Parathyroid adenoma (tissue), 2 donors: ENCODE results near the gene PRSS50.

Experiments
- H2AFZ ChIP-seq: fragments of 300-600 bp; sonication (generic); one replicate; pipeline ENCODE4 v1.7.0; 2017; ENCODE audit warnings: antibody characterized with exemption, mild to moderate bottlenecking
- H3K27ac ChIP-seq: fragments of 300-600 bp; sonication (generic); one replicate; pipeline ENCODE4 v1.7.0; 2017
- H3K27me3 ChIP-seq: fragments of 300-600 bp; sonication (generic); one replicate; pipeline ENCODE4 v1.7.0; 2017; ENCODE audit warnings: low read length; ENCODE audit not compliant: control insufficient read depth, insufficient read depth
- H3K36me3 ChIP-seq: fragments of 300-600 bp; sonication (generic); one replicate; pipeline ENCODE4 v1.7.0; 2017; ENCODE audit warnings: low read length; ENCODE audit not compliant: control insufficient read depth, insufficient read depth
- H3K4me1 ChIP-seq: fragments of 300-600 bp; sonication (generic); one replicate; pipeline ENCODE4 v1.7.0; 2017; ENCODE audit warnings: control low read depth
- H3K4me2 ChIP-seq: fragments of 300-600 bp; sonication (generic); one replicate; pipeline ENCODE4 v1.7.0; 2017; ENCODE audit warnings: low read length
- H3K4me3 ChIP-seq: fragments of 300-600 bp; sonication (generic); one replicate; pipeline ENCODE4 v1.7.0; 2017; ENCODE audit warnings: low read depth, low read length
- H3K79me2 ChIP-seq: fragments of 300-600 bp; sonication (generic); one replicate; pipeline ENCODE4 v1.7.0; 2017; ENCODE audit warnings: control low read depth
- H3K9ac ChIP-seq: fragments of 300-600 bp; sonication (generic); one replicate; pipeline ENCODE4 v1.7.0; 2017; ENCODE audit warnings: mild to moderate bottlenecking
- H3K9me3 ChIP-seq: fragments of 300-600 bp; sonication (generic); one replicate; pipeline ENCODE4 v1.7.0; 2017; ENCODE audit warnings: low read length; ENCODE audit not compliant: control insufficient read depth
- TF ChIP-seq, protein P1 (sequence below): fragments of 300-600 bp; sonication (generic); IDR thresholded peaks from one replicate; pipeline ENCODE4 v1.7.0; 2017; ENCODE audit warnings: antibody characterized with exemption, mild to moderate bottlenecking
- donor health status: primary hyperparathyroidism.

PRSS50 gene

GRCh38 chr3:46730819-46731218 is 13.2 kb upstream of the PRSS50 start:
- H3K9me3 ChIP-seq = no peaks in the 10 kb centered on the region
- H3K79me2 ChIP-seq = no peaks in the 10 kb centered on the region
- TF ChIP-seq, protein P1, sequence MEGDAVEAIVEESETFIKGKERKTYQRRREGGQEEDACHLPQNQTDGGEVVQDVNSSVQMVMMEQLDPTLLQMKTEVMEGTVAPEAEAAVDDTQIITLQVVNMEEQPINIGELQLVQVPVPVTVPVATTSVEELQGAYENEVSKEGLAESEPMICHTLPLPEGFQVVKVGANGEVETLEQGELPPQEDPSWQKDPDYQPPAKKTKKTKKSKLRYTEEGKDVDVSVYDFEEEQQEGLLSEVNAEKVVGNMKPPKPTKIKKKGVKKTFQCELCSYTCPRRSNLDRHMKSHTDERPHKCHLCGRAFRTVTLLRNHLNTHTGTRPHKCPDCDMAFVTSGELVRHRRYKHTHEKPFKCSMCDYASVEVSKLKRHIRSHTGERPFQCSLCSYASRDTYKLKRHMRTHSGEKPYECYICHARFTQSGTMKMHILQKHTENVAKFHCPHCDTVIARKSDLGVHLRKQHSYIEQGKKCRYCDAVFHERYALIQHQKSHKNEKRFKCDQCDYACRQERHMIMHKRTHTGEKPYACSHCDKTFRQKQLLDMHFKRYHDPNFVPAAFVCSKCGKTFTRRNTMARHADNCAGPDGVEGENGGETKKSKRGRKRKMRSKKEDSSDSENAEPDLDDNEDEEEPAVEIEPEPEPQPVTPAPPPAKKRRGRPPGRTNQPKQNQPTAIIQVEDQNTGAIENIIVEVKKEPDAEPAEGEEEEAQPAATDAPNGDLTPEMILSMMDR = no peak
- no peaks in the 10 kb centered on the region for H3K27me3 ChIP-seq
- no peak overlapping the region for H3K27ac ChIP-seq
- no peak overlapping the region for H2AFZ ChIP-seq
- no peak overlapping the region for H3K9ac ChIP-seq
- H3K4me3 ChIP-seq = no peak overlapping the region
- H3K4me2 ChIP-seq = no peak overlapping the region
- no peaks in the 10 kb centered on the region for H3K4me1 ChIP-seq
- no peaks in the 10 kb centered on the region for H3K36me3 ChIP-seq

DNA sequence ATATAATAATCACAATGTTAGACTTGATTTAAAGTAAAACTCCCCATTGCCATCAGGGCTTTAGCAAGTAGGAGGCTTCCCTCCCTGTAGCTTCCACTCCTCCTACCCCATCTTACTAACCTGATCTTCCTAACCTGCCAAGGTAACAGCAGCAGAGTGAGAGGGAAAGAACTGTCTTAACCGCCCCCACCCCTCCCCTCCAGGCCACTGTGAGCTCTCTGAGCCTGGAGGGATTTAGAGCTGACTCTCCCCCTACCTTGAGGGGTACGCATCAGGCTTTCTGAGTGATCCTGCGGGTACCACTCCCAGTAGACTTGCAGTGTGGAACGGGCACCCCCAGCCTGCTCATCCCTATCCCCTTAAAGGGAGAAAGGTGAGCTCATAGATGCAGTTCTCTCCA is 11.4 kb upstream of the PRSS50 start:
- no peak overlapping the region for H3K9ac ChIP-seq
- TF ChIP-seq, protein P1 = no peak
- H3K4me1 ChIP-seq = no peaks in the 10 kb centered on the region
- no peaks in the 10 kb centered on the region for H3K79me2 ChIP-seq
- H2AFZ ChIP-seq = no peak overlapping the region
- no peak overlapping the region for H3K4me2 ChIP-seq
- H3K36me3 ChIP-seq = no peaks in the 10 kb centered on the region
- H3K9me3 ChIP-seq = no peaks in the 10 kb centered on the region
- H3K4me3 ChIP-seq = no peak overlapping the region
- no peaks in the 10 kb centered on the region for H3K27me3 ChIP-seq
- H3K27ac ChIP-seq = no peak overlapping the region

- Histone ChIP-seq H3K36me3 (no peaks in the 10 kb centered on the region), H3K4me2 (no peak overlapping the region), H3K9ac (no peak overlapping the region), H2AFZ (no peak overlapping the region), H3K27ac (no peak overlapping the region), H3K4me3 (no peak overlapping the region), H3K27me3 (no peaks in the 10 kb centered on the region), H3K4me1 (no peaks in the 10 kb centered on the region), H3K79me2 (no peaks in the 10 kb centered on the region), H3K9me3 (no peaks in the 10 kb centered on the region)
- TF ChIP-seq, protein P1 = no peak
Observed at GRCh38 chr3:46725621-46726314, 8.1 kb upstream of the PRSS50 start.

DNA sequence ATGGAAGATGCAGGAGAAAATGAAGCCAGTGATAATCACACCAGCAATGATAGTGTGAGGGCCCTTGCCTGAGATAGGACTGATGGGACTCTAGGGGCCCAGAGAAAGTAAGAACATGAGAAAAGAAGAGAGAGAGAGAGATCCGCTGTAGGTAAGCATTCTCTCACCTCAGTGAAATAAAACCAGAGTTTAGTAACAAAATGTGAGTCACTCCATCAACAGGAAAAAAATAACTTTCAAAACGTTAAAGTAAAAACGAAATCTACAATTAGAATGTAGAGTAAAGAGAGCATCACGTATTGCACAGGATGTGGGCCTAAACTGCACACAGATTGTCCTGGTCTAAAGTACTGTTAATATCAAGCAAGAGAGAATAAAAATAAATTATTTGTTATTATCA is 6.8 kb upstream of the PRSS50 start:
- TF ChIP-seq, protein P1 = no peak
- H2AFZ ChIP-seq = no peak overlapping the region
- H3K4me2 ChIP-seq = no peak overlapping the region
- no peaks in the 10 kb centered on the region for H3K36me3 ChIP-seq
- no peaks in the 10 kb centered on the region for H3K79me2 ChIP-seq
- H3K4me3 ChIP-seq = no peak overlapping the region
- no peaks in the 10 kb centered on the region for H3K9me3 ChIP-seq
- H3K9ac ChIP-seq = no peak overlapping the region
- H3K27ac ChIP-seq = no peak overlapping the region
- H3K4me1 ChIP-seq = no peaks in the 10 kb centered on the region
- no peaks in the 10 kb centered on the region for H3K27me3 ChIP-seq

DNA sequence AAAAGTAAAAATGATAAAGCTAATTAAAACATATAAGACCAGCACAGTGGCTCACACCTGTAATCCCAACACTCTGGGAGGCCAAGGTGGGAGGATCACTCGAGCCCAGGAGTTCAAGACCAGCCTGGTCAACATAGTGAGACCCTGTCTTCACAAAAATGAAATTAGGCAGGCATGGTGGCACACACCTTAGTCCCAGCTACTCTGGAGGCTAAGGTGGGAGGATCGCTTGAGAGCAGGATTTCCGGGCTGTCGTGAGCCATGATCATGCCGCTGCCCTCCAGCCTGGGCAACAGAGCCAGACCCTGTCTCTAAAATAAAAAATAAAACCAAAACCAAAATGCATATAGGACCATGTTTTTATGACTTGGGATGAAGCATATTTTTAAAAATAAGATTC is 4.8 kb upstream of the PRSS50 start:
- no peak overlapping the region for H2AFZ ChIP-seq

More for the DNA sequence above, 4.8 kb upstream of the PRSS50 start:
- Histone ChIP-seq H3K27me3 (no peaks in the 10 kb centered on the region), H3K4me2 (no peak overlapping the region), H3K4me1 (no peaks in the 10 kb centered on the region), H3K27ac (no peak overlapping the region), H3K4me3 (no peak overlapping the region), H3K9me3 (no peaks in the 10 kb centered on the region), H3K79me2 (no peaks in the 10 kb centered on the region), H3K36me3 (no peaks in the 10 kb centered on the region), H3K9ac (no peak overlapping the region)
- TF ChIP-seq, protein P1 = no peak
